ENCODE results near the gene SIL1. TPM values are rescaled to one million over a fixed set of nuclear protein-coding genes. Genes with fewer than 3 reads are reported as not detected.
"Not testable (repeated sequence)": the region's sequence is repeated elsewhere in the genome, so short reads cannot be mapped to it uniquely, and the experiment has no call there.

Gene SIL1
- total RNA-seq, 2 experiments from 2014 or later: 27.2 to 30.3 TPM

GRCh38 chr5:139040081-139040480, 158.1 kb downstream of the SIL1 start:
- no peak for DNase-seq
- Mint-ChIP-seq H3K4me1 (ENCODE audit: low read depth) (no peaks in the 10 kb centered on the region), H3K4me3 (no peak overlapping the region), H3K9me3 (peaks cover 7% of the 10 kb centered on the region), H3K27me3 (no peaks in the 10 kb centered on the region), H3K36me3 (peaks cover 25% of the 10 kb centered on the region), H3K27ac (no peak overlapping the region)
- ChIA-PET CTCF (no interaction called here), POLR2A (no interaction called here)
- intact Hi-C loops (cut with micrococcal nuclease): no loop called here

- H3K9me3 Mint-ChIP-seq: peaks cover 7% of the 10 kb centered on the region
- CTCF ChIA-PET: no interaction called here
- POLR2A ChIA-PET: no interaction called here
- no peaks in the 10 kb centered on the region for H3K27me3 Mint-ChIP-seq
- H3K27ac Mint-ChIP-seq: no peak overlapping the region
- DNase-seq: no peak
- H3K4me3 Mint-ChIP-seq: no peak overlapping the region
- intact Hi-C loops (cut with micrococcal nuclease): no loop called here
- H3K36me3 Mint-ChIP-seq: peaks cover 27% of the 10 kb centered on the region
- no peaks in the 10 kb centered on the region for H3K4me1 Mint-ChIP-seq (ENCODE audit: low read depth)
Observed at GRCh38 chr5:139038613-139039305, 159.4 kb downstream of the SIL1 start.

GRCh38 chr5:139037732-139038131, 160.4 kb downstream of the SIL1 start:
- CTCF ChIA-PET: no interaction called here
- H3K36me3 Mint-ChIP-seq: peaks cover 27% of the 10 kb centered on the region
- intact Hi-C loops (cut with micrococcal nuclease): no loop called here
- H3K4me1 Mint-ChIP-seq (ENCODE audit: low read depth): no peaks in the 10 kb centered on the region
- POLR2A ChIA-PET: no interaction called here
- no peak for DNase-seq
- H3K27ac Mint-ChIP-seq: no peak overlapping the region
- peaks cover 17% of the 10 kb centered on the region for H3K9me3 Mint-ChIP-seq
- H3K27me3 Mint-ChIP-seq: no peaks in the 10 kb centered on the region
- H3K4me3 Mint-ChIP-seq: no peak overlapping the region

GRCh38 chr5:139036332-139036731, 161.8 kb downstream of the SIL1 start:
- POLR2A ChIA-PET; CTCF ChIA-PET; H3K4me3 Mint-ChIP-seq; H3K27ac Mint-ChIP-seq; H3K4me1 Mint-ChIP-seq (ENCODE audit: low read depth); H3K27me3 Mint-ChIP-seq; DNase-seq; intact Hi-C loops (cut with micrococcal nuclease): not testable (repeated sequence)
- Mint-ChIP-seq H3K36me3 (peaks cover 27% of the 10 kb centered on the region), H3K9me3 (peaks cover 18% of the 10 kb centered on the region)

GRCh38 chr5:139027150-139027549, 171.0 kb downstream of the SIL1 start:
- H3K36me3 Mint-ChIP-seq: peaks cover 12% of the 10 kb centered on the region
- no peaks in the 10 kb centered on the region for H3K27me3 Mint-ChIP-seq
- CTCF ChIA-PET: interaction anchor here (0.7 kb wide), 1 partner anchor 123 kb away, joined by 3 read pairs; no protein-coding TSS in a partner anchor
- no peak overlapping the region for H3K4me3 Mint-ChIP-seq
- intact Hi-C loops (cut with micrococcal nuclease): no loop called here
- DNase-seq: no peak
- H3K4me1 Mint-ChIP-seq (ENCODE audit: low read depth): peaks cover 4% of the 10 kb centered on the region
- H3K9me3 Mint-ChIP-seq: no peaks in the 10 kb centered on the region
- H3K27ac Mint-ChIP-seq: no peak overlapping the region
- POLR2A ChIA-PET: no interaction called here

- DNase-seq: no peak
- CTCF ChIA-PET: no interaction called here
- POLR2A ChIA-PET: no interaction called here
- Mint-ChIP-seq H3K36me3 (peaks cover 19% of the 10 kb centered on the region), H3K27me3 (no peaks in the 10 kb centered on the region), H3K4me3 (no peak overlapping the region), H3K9me3 (no peaks in the 10 kb centered on the region), H3K4me1 (ENCODE audit: low read depth) (peaks cover 4% of the 10 kb centered on the region), H3K27ac (no peak overlapping the region)
- intact Hi-C loops (cut with micrococcal nuclease): no loop called here
Observed at GRCh38 chr5:139025651-139026050, 172.5 kb downstream of the SIL1 start.

- H3K27ac Mint-ChIP-seq: no peak overlapping the region
- H3K4me3 Mint-ChIP-seq: no peak overlapping the region
Observed at GRCh38 chr5:139023286-139023685, 174.9 kb downstream of the SIL1 start.

GRCh38 chr5:139022528-139022927, 175.6 kb downstream of the SIL1 start:
- intact Hi-C loops (cut with micrococcal nuclease): no loop called here
- DNase-seq: no peak
- Mint-ChIP-seq H3K27ac (no peak overlapping the region), H3K4me3 (no peak overlapping the region), H3K9me3 (no peaks in the 10 kb centered on the region), H3K4me1 (ENCODE audit: low read depth) (no peaks in the 10 kb centered on the region), H3K36me3 (peaks cover 37% of the 10 kb centered on the region), H3K27me3 (no peaks in the 10 kb centered on the region)
- ChIA-PET CTCF (no interaction called here), POLR2A (no interaction called here)

More at GRCh38 chr5:139023286-139023685, 174.9 kb downstream of the SIL1 start:
- Mint-ChIP-seq H3K9me3 (no peaks in the 10 kb centered on the region), H3K36me3 (peaks cover 35% of the 10 kb centered on the region), H3K4me1 (ENCODE audit: low read depth) (peaks cover 4% of the 10 kb centered on the region), H3K27me3 (no peaks in the 10 kb centered on the region)
- no peak for DNase-seq
- ChIA-PET CTCF (no interaction called here), POLR2A (no interaction called here)
- intact Hi-C loops (cut with micrococcal nuclease): no loop called here

GRCh38 chr5:139021346-139021745, 176.8 kb downstream of the SIL1 start:
- ChIA-PET POLR2A (no interaction called here), CTCF (interaction anchor here (0.8 kb wide), 1 partner anchor 195 kb away, joined by 3 read pairs; no protein-coding TSS in a partner anchor)
- no peak for DNase-seq

GRCh38 chr5:139019880-139020279, 178.3 kb downstream of the SIL1 start:
- H3K27ac Mint-ChIP-seq: no peak overlapping the region
- no peak for DNase-seq
- CTCF ChIA-PET: no interaction called here
- H3K27me3 Mint-ChIP-seq: no peaks in the 10 kb centered on the region
- intact Hi-C loops (cut with micrococcal nuclease): no loop called here
- POLR2A ChIA-PET: no interaction called here
- no peaks in the 10 kb centered on the region for H3K9me3 Mint-ChIP-seq
- no peak overlapping the region for H3K4me3 Mint-ChIP-seq
- peaks cover 45% of the 10 kb centered on the region for H3K36me3 Mint-ChIP-seq
- H3K4me1 Mint-ChIP-seq (ENCODE audit: low read depth): no peaks in the 10 kb centered on the region

More at GRCh38 chr5:139021346-139021745, 176.8 kb downstream of the SIL1 start:
- no peaks in the 10 kb centered on the region for H3K4me1 Mint-ChIP-seq (ENCODE audit: low read depth)
- H3K9me3 Mint-ChIP-seq: no peaks in the 10 kb centered on the region
- no peak overlapping the region for H3K4me3 Mint-ChIP-seq
- H3K27ac Mint-ChIP-seq: no peak overlapping the region
- peaks cover 34% of the 10 kb centered on the region for H3K36me3 Mint-ChIP-seq
- H3K27me3 Mint-ChIP-seq: no peaks in the 10 kb centered on the region
- intact Hi-C loops (cut with micrococcal nuclease): no loop called here

GRCh38 chr5:139019211-139019610, 179.0 kb downstream of the SIL1 start:
- no peaks in the 10 kb centered on the region for H3K27me3 Mint-ChIP-seq
- ChIA-PET CTCF (no interaction called here), POLR2A (no interaction called here)
- H3K27ac Mint-ChIP-seq: no peak overlapping the region
- no peaks in the 10 kb centered on the region for H3K9me3 Mint-ChIP-seq
- H3K4me1 Mint-ChIP-seq (ENCODE audit: low read depth): no peaks in the 10 kb centered on the region
- intact Hi-C loops (cut with micrococcal nuclease): no loop called here
- DNase-seq: no peak
- H3K4me3 Mint-ChIP-seq: no peak overlapping the region
- peaks cover 50% of the 10 kb centered on the region for H3K36me3 Mint-ChIP-seq

GRCh38 chr5:139017624-139018023, 180.5 kb downstream of the SIL1 start:
- peaks cover 51% of the 10 kb centered on the region for H3K36me3 Mint-ChIP-seq
- H3K4me1 Mint-ChIP-seq (ENCODE audit: low read depth): no peaks in the 10 kb centered on the region
- intact Hi-C loops (cut with micrococcal nuclease): no loop called here
- ChIA-PET CTCF (no interaction called here), POLR2A (no interaction called here)
- no peak for DNase-seq
- no peaks in the 10 kb centered on the region for H3K27me3 Mint-ChIP-seq
- no peaks in the 10 kb centered on the region for H3K9me3 Mint-ChIP-seq
- no peak overlapping the region for H3K27ac Mint-ChIP-seq
- H3K4me3 Mint-ChIP-seq: no peak overlapping the region

GRCh38 chr5:139016186-139016585, 182.0 kb downstream of the SIL1 start:
- no peaks in the 10 kb centered on the region for H3K4me1 Mint-ChIP-seq (ENCODE audit: low read depth)
- peaks cover 55% of the 10 kb centered on the region for H3K36me3 Mint-ChIP-seq
- H3K27ac Mint-ChIP-seq: no peak overlapping the region

More at GRCh38 chr5:139016186-139016585, 182.0 kb downstream of the SIL1 start:
- ChIA-PET POLR2A (no interaction called here), CTCF (interaction anchor here (0.7 kb wide), 1 partner anchor 953 kb away, joined by 3 read pairs; no protein-coding TSS in a partner anchor)
- no peaks in the 10 kb centered on the region for H3K9me3 Mint-ChIP-seq
- H3K4me3 Mint-ChIP-seq: no peak overlapping the region
- intact Hi-C loops (cut with micrococcal nuclease): no loop called here
- no peaks in the 10 kb centered on the region for H3K27me3 Mint-ChIP-seq
- no peak for DNase-seq

All from activated CD4-positive, alpha-beta memory T cell treated with anti-CD3 and anti-CD28 coated beads for 36 hours (primary cell).